ENCODE results near the gene AP3S1. TPM values are rescaled to one million over a fixed set of nuclear protein-coding genes. Genes with fewer than 3 reads are reported as not detected.

The AP3S1 gene
- total and polyA plus RNA-seq, 2 of the 13 experiments (the other 11 are each of a cell fraction or from before 2014, with no cell fraction given), result 50.5 to 85.9 TPM

- H3K4me3 ChIP-seq (replicated peaks in 1 of 3; ENCODE audit: insufficient read depth in 1 of 3, low read depth in 2 of 3, low read length in 3 of 3), result peak overlapping the region; percentile 77 to 98 (median 91)
- in situ Hi-C loops (cut with HindIII; ENCODE audit: extremely low pct_ligation_motif_present, low pct_unique_long_range_greater_than_20kb), result loop anchor here (25.0 kb wide), 1 partner anchor 219 kb away; no protein-coding TSS in a partner anchor
- WGBS (ENCODE audit: low lambda C conversion rate), result 32% methylated on average over 6 of the region's 6 CpGs
Measured at GRCh38 chr5:115843444-115844130, 1.9 kb downstream of the AP3S1 start.

GRCh38 chr5:115844321-115844817, 2.6 kb downstream of the AP3S1 start:
- H3K4me2 ChIP-seq (ENCODE audit: low read depth, low read length), result peak overlapping the region; percentile 77
- H3K27ac ChIP-seq (ENCODE audit: extremely low read length, insufficient read depth, low read length), result peak overlapping the region; percentile 60
- peaks cover 61% of the 10 kb centered on the region for H3K4me1 ChIP-seq (ENCODE audit: insufficient read depth, low read length)
- H3K9me3 ChIP-seq (ENCODE audit: low read length), result no peaks in the 10 kb centered on the region
- no peak overlapping the region for H2AFZ ChIP-seq (ENCODE audit: low read length)
- intact Hi-C loops (cut with micrococcal nuclease; ENCODE audit: unreplicated experiment), result loop anchor here (5.0 kb wide), 2 partner anchors 243 to 302 kb away; partner anchors contain the start of genes COMMD10 and FEM1C
- no TSS peak for BruUV-seq (replicated peaks)
- ChIA-PET POLR2A (no interaction called here), CTCF (ENCODE audit: low intra/inter-chr PET ratio, low total read pairs) (no interaction called here)
- no peaks in the 10 kb centered on the region; a peak in 1 of 5 replicates for H3K27me3 ChIP-seq (ENCODE audit: control insufficient read depth in 1 of 2, insufficient read depth in 2 of 2, low read length in 2 of 2)
- peak overlapping the region; percentile 18 to 98 (median 91) for H3K4me3 ChIP-seq (replicated peaks in 1 of 3; ENCODE audit: insufficient read depth in 1 of 3, low read depth in 2 of 3, low read length in 3 of 3)
- DNase-seq (ENCODE audit: low spot score) (peak; percentile 86), FAIRE-seq (peak; percentile 43), ATAC-seq (peak; percentile 7; the same call in 1 of the 3 replicates)
- H3K36me3 ChIP-seq (replicated peaks in 1 of 2; ENCODE audit: control insufficient read depth in 1 of 2, insufficient read depth in 2 of 2, low read length in 2 of 2), result no peaks in the 10 kb centered on the region
- H3K79me2 ChIP-seq (ENCODE audit: insufficient read depth, low read length), result peaks cover 91% of the 10 kb centered on the region
- 16% methylated on average over 7 of the region's 7 CpGs for WGBS (ENCODE audit: low lambda C conversion rate)
- in situ Hi-C loops (cut with HindIII; ENCODE audit: extremely low pct_ligation_motif_present, low pct_unique_long_range_greater_than_20kb), result loop anchor here (25.0 kb wide), 1 partner anchor 218 kb away; no protein-coding TSS in a partner anchor
- H4K20me1 ChIP-seq (ENCODE audit: insufficient read depth, low read length), result peaks cover under 1% of the 10 kb centered on the region
- peak overlapping the region; percentile 94 for H3K9ac ChIP-seq (ENCODE audit: insufficient read depth, low read depth, low read length)
- TF ChIP-seq MXI1 (IDR thresholded peaks at IDR 0.05; ENCODE audit: borderline replicate concordance, low read depth, low read length) (peak; percentile 29; the same call in 1 of the 3 replicates), ZNF644 (CRISPR knock-in tag; IDR thresholded peaks at IDR 0.05; ENCODE audit: low read depth) (no peak), TCF7 (IDR thresholded peaks at IDR 0.05; ENCODE audit: low read depth) (peak; percentile 80), PRMT3 (CRISPR knock-in tag; IDR thresholded peaks at IDR 0.05; ENCODE audit: borderline replicate concordance, low read depth) (no peak), ETV5 (CRISPR knock-in tag; IDR thresholded peaks at IDR 0.05; ENCODE audit: borderline replicate concordance) (peak; percentile 42; the same call in 1 of the 2 replicates), ZNF331 (CRISPR knock-in tag; IDR thresholded peaks at IDR 0.05) (0 out of 2 replicates have a peak, but pooled peaks have one; percentile 18), ZNF362 (CRISPR knock-in tag; IDR thresholded peaks at IDR 0.05; ENCODE audit: borderline replicate concordance) (peak; percentile 49; the same call in 1 of the 2 replicates), KLF11 (CRISPR knock-in tag; IDR thresholded peaks at IDR 0.05) (no peak), HNRNPK (IDR thresholded peaks at IDR 0.05; ENCODE audit: low read depth, low read length, poor library complexity, severe bottlenecking) (no peak), KAT7 (CRISPR knock-in tag; IDR thresholded peaks at IDR 0.05; ENCODE audit: borderline replicate concordance) (0 out of 2 replicates have a peak, but pooled peaks have one; percentile 28)
- TF ChIP-seq, protein P1, sequence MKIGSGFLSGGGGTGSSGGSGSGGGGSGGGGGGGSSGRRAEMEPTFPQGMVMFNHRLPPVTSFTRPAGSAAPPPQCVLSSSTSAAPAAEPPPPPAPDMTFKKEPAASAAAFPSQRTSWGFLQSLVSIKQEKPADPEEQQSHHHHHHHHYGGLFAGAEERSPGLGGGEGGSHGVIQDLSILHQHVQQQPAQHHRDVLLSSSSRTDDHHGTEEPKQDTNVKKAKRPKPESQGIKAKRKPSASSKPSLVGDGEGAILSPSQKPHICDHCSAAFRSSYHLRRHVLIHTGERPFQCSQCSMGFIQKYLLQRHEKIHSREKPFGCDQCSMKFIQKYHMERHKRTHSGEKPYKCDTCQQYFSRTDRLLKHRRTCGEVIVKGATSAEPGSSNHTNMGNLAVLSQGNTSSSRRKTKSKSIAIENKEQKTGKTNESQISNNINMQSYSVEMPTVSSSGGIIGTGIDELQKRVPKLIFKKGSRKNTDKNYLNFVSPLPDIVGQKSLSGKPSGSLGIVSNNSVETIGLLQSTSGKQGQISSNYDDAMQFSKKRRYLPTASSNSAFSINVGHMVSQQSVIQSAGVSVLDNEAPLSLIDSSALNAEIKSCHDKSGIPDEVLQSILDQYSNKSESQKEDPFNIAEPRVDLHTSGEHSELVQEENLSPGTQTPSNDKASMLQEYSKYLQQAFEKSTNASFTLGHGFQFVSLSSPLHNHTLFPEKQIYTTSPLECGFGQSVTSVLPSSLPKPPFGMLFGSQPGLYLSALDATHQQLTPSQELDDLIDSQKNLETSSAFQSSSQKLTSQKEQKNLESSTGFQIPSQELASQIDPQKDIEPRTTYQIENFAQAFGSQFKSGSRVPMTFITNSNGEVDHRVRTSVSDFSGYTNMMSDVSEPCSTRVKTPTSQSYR (CRISPR knock-in tag; IDR thresholded peaks at IDR 0.05; ENCODE audit: borderline replicate concordance), result no peak

More at GRCh38 chr5:115843444-115844130, 1.9 kb downstream of the AP3S1 start:
- no TSS peak for BruUV-seq (replicated peaks)
- intact Hi-C loops (cut with micrococcal nuclease; ENCODE audit: unreplicated experiment), result loop anchor here (5.0 kb wide), 2 partner anchors 244 to 301 kb away; partner anchors contain the start of genes COMMD10 and FEM1C
- ATAC-seq (no peak), FAIRE-seq (no peak), DNase-seq (ENCODE audit: low spot score) (no peak)
- no peaks in the 10 kb centered on the region for H3K9me3 ChIP-seq (ENCODE audit: low read length)
- TF ChIP-seq ZBTB1 (CRISPR knock-in tag; IDR thresholded peaks at IDR 0.05; ENCODE audit: borderline replicate concordance) (no peak), ZNF468 (CRISPR knock-in tag; IDR thresholded peaks at IDR 0.05) (no peak), CEBPB (IDR thresholded peaks at IDR 0.05; ENCODE audit: borderline replicate concordance, low read depth, low read length) (peak; percentile 74), SALL2 (CRISPR knock-in tag; IDR thresholded peaks at IDR 0.05) (no peak)
- no peaks in the 10 kb centered on the region for H3K36me3 ChIP-seq (replicated peaks in 1 of 2; ENCODE audit: control insufficient read depth in 1 of 2, insufficient read depth in 2 of 2, low read length in 2 of 2)
- no peaks in the 10 kb centered on the region; a peak in 1 of 5 replicates for H3K27me3 ChIP-seq (ENCODE audit: control insufficient read depth in 1 of 2, insufficient read depth in 2 of 2, low read length in 2 of 2)
- peak overlapping the region; percentile 60 for H3K27ac ChIP-seq (ENCODE audit: extremely low read length, insufficient read depth, low read length)
- peaks cover 91% of the 10 kb centered on the region for H3K79me2 ChIP-seq (ENCODE audit: insufficient read depth, low read length)
- ChIA-PET CTCF (ENCODE audit: low intra/inter-chr PET ratio, low total read pairs) (no interaction called here), POLR2A (no interaction called here)
- no peak overlapping the region for H2AFZ ChIP-seq (ENCODE audit: low read length)
- H3K4me1 ChIP-seq (ENCODE audit: insufficient read depth, low read length), result peaks cover 62% of the 10 kb centered on the region
- H3K4me2 ChIP-seq (ENCODE audit: low read depth, low read length), result peak overlapping the region; percentile 77
- peak overlapping the region; percentile 94 for H3K9ac ChIP-seq (ENCODE audit: insufficient read depth, low read depth, low read length)
- H4K20me1 ChIP-seq (ENCODE audit: insufficient read depth, low read length), result peaks cover 7% of the 10 kb centered on the region; the same call in 1 of the 2 replicates

Measured in HepG2 (cell line).